ENCODE results near the gene OSBPL10.

DNA sequence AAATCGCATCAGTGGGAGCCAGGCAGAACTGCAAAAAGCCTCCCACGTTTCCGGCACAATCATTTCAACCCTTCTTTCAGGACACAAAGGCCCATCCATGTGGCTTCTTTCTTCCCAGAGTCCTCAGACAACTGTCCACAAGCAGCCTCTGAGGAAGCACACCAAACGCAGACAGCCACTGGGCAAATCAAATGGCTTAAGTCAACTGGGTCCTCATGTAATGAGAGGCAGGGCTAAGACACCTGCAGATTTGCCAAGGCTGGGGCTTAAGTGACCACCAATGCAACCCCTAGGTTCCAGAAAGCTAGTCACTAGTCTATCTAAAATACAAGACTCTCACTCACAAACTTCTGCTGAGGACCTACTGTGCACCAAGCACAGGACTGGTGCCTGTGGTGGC is 8.0 kb downstream of the OSBPL10 start:
- TF ChIP-seq, protein P1, sequence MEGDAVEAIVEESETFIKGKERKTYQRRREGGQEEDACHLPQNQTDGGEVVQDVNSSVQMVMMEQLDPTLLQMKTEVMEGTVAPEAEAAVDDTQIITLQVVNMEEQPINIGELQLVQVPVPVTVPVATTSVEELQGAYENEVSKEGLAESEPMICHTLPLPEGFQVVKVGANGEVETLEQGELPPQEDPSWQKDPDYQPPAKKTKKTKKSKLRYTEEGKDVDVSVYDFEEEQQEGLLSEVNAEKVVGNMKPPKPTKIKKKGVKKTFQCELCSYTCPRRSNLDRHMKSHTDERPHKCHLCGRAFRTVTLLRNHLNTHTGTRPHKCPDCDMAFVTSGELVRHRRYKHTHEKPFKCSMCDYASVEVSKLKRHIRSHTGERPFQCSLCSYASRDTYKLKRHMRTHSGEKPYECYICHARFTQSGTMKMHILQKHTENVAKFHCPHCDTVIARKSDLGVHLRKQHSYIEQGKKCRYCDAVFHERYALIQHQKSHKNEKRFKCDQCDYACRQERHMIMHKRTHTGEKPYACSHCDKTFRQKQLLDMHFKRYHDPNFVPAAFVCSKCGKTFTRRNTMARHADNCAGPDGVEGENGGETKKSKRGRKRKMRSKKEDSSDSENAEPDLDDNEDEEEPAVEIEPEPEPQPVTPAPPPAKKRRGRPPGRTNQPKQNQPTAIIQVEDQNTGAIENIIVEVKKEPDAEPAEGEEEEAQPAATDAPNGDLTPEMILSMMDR (IDR thresholded peaks at IDR 0.05; ENCODE audit: insufficient read depth, low read depth, low read length): no peak
- no peak for TF ChIP-seq EZH2 (IDR thresholded peaks at IDR 0.05; ENCODE audit: insufficient read depth, low read length)

All from astrocyte (in vitro differentiated cells and primary cell).